ENCODE results near the gene WDFY3. TPM values are rescaled to one million over a fixed set of nuclear protein-coding genes. Genes with fewer than 3 reads are reported as not detected.

Gene WDFY3
- total RNA-seq, 2 donors from 2014 or later, result 0.21 to 0.59 TPM

DNA sequence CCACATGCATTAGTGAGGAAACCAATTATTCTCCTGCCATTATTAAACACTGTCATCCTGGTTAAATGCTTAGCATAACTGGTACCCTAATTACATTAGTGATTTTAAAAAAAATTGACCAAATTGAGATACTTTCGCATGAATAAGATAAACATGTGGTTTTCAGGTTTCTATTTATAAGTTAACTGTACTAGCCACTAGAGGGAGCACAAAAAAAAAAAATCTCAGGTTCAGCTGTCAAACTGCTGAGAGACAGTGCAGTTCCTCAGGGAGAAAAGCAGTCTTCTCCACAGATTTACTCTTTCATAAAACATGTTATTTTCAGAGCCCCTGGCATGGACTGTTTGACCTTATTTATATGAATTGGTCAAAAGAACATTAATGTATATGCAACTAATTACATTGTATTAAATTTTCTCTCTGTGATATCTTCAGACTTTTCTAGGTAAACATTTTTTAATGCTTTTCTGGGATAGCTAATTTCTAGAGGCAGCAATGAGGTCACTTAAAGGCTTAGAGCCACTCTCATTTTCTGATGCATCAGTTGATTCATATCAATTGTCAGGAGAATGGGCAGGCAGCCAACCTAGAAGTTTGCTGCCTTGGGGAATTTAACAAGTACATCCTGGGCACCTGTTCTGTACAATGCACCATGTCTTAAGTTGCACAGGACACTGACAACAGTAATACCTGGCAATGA lies 216.1 kb downstream of the WDFY3 start:
- Mint-ChIP-seq H3K36me3 (no peaks in the 10 kb centered on the region), H3K27me3 (no peaks in the 10 kb centered on the region), H3K4me3 (no peak overlapping the region), H3K27ac (no peak overlapping the region), H3K4me1 (ENCODE audit: low read depth in 2 of 2) (no peaks in the 10 kb centered on the region), H3K9me3 (peaks cover 2% of the 10 kb centered on the region)
- ATAC-seq (no peak), DNase-seq (ENCODE audit: low spot score) (no peak)

- Mint-ChIP-seq H3K27me3 (no peaks in the 10 kb centered on the region), H3K27ac (no peak overlapping the region), H3K36me3 (no peaks in the 10 kb centered on the region), H3K9me3 (no peaks in the 10 kb centered on the region), H3K4me1 (ENCODE audit: low read depth in 2 of 2) (no peaks in the 10 kb centered on the region), H3K4me3 (no peak overlapping the region)
- DNase-seq (ENCODE audit: low spot score) (no peak), ATAC-seq (no peak)
Measured at GRCh38 chr4:84740057-84740456, 226.4 kb downstream of the WDFY3 start.

DNA sequence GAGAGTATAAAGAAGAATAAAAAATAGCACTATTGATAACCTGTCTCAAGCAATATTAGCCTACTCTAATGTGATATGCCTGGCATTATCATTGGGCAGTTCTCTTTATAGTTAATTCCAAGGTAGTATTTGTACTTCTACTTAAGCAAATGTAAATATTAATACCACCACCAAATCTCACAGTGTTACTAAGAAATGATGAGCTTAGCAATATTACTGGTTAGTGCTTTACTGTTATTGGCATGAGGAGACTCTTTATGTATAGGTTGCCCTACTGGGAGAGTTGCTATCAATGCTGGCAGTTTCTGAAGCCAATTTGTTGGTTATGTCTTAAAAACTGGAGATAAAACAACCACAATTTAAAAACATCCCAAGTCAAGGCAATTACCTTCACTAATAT lies 227.9 kb downstream of the WDFY3 start:
- Mint-ChIP-seq H3K27ac (no peak overlapping the region), H3K4me1 (ENCODE audit: low read depth in 2 of 2) (no peaks in the 10 kb centered on the region), H3K27me3 (no peaks in the 10 kb centered on the region), H3K36me3 (no peaks in the 10 kb centered on the region), H3K9me3 (no peaks in the 10 kb centered on the region), H3K4me3 (no peak overlapping the region)
- ATAC-seq, result no peak
- DNase-seq (ENCODE audit: low spot score), result no peak

DNA sequence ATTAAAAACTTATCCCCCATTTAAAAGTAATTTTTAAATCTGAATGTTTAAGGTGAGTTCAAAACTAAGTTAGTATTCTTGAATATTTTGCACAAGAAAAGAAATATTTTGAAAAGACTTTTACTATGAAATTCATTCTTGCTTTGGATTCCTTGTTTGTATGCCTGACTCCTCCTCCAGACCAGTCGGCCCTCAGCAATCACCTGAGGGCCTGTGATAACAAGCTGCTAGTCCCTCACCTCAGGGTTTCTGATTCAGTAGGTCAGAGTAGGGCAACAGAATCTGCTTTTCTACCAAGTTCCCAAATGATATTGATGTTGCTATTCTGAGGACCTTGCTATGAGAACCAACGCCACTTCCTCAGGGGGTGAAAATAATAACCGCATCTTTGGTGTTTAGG lies 228.8 kb downstream of the WDFY3 start:
- Mint-ChIP-seq H3K27ac (no peak overlapping the region), H3K4me1 (ENCODE audit: low read depth in 2 of 2) (no peaks in the 10 kb centered on the region), H3K36me3 (no peaks in the 10 kb centered on the region), H3K27me3 (no peaks in the 10 kb centered on the region), H3K9me3 (no peaks in the 10 kb centered on the region), H3K4me3 (no peak overlapping the region)
- DNase-seq (ENCODE audit: low spot score) (no peak), ATAC-seq (no peak)

DNA sequence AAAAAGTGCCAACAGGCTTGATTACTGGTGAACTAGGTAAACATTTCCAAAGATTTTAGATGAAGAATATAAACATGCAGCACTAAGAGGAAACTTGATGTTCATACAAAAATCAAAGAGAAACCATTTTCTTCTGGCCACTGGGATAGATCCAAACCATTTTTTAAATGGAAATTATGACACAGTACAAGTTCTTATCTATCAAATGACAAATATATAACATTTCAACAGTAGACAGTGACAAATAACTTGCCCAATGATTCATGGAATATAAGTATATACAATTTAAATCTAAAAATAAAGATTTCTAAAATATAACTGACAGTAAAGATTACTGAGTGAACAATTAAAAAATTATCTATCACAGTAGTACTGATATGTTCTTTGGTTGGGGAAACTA lies 232.5 kb downstream of the WDFY3 start:
- Mint-ChIP-seq H3K4me1 (ENCODE audit: low read depth in 2 of 2) (no peaks in the 10 kb centered on the region), H3K27me3 (no peaks in the 10 kb centered on the region), H3K27ac (no peak overlapping the region), H3K9me3 (no peaks in the 10 kb centered on the region), H3K4me3 (no peak overlapping the region), H3K36me3 (no peaks in the 10 kb centered on the region)
- DNase-seq (ENCODE audit: low spot score) (no peak), ATAC-seq (no peak)

- H3K4me1 Mint-ChIP-seq (ENCODE audit: low read depth in 2 of 2), result no peaks in the 10 kb centered on the region
- H3K4me3 Mint-ChIP-seq, result no peak overlapping the region
- ATAC-seq (no peak), DNase-seq (ENCODE audit: low spot score) (no peak)
- H3K9me3 Mint-ChIP-seq, result no peaks in the 10 kb centered on the region
- H3K27ac Mint-ChIP-seq, result no peak overlapping the region
- no peaks in the 10 kb centered on the region for H3K27me3 Mint-ChIP-seq
- H3K36me3 Mint-ChIP-seq, result no peaks in the 10 kb centered on the region
Measured at GRCh38 chr4:84733343-84734033, 233.0 kb downstream of the WDFY3 start.

- Mint-ChIP-seq H3K27me3 (no peaks in the 10 kb centered on the region), H3K27ac (no peak overlapping the region), H3K4me1 (ENCODE audit: low read depth in 2 of 2) (no peaks in the 10 kb centered on the region), H3K9me3 (no peaks in the 10 kb centered on the region), H3K4me3 (no peak overlapping the region), H3K36me3 (no peaks in the 10 kb centered on the region)
- DNase-seq (ENCODE audit: low spot score), result no peak
- no peak for ATAC-seq
Measured at GRCh38 chr4:84730375-84730774, 236.1 kb downstream of the WDFY3 start.

DNA sequence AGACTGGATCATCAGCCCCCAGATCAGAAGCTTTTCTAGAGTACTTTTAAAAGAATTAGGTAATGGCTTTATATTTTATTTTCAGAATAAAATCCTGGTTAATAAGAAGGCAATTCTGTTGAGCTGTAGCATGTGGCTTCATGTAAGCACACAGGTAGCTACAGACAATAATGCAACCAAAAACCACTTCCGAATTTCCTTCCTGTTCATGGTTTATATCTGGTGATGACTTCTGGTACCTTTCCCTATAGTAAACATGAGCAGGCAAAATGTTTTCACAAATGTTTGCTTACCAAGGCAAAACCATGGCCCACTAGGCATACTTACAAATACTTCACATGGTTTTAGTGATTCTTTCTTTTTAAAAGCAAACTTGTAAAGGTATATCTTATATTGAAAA lies 239.0 kb downstream of the WDFY3 start:
- H3K4me3 Mint-ChIP-seq, result no peak overlapping the region
- ATAC-seq, result no peak
- no peaks in the 10 kb centered on the region for H3K9me3 Mint-ChIP-seq
- no peak overlapping the region for H3K27ac Mint-ChIP-seq
- H3K36me3 Mint-ChIP-seq, result no peaks in the 10 kb centered on the region
- no peak for DNase-seq (ENCODE audit: low spot score)
- no peaks in the 10 kb centered on the region for H3K27me3 Mint-ChIP-seq
- H3K4me1 Mint-ChIP-seq (ENCODE audit: low read depth in 2 of 2), result no peaks in the 10 kb centered on the region

- Mint-ChIP-seq H3K4me3 (no peak overlapping the region), H3K27me3 (no peaks in the 10 kb centered on the region), H3K4me1 (ENCODE audit: low read depth in 2 of 2) (no peaks in the 10 kb centered on the region), H3K27ac (no peak overlapping the region), H3K36me3 (no peaks in the 10 kb centered on the region), H3K9me3 (no peaks in the 10 kb centered on the region)
- DNase-seq (ENCODE audit: low spot score) (no peak), ATAC-seq (no peak)
Measured at GRCh38 chr4:84726356-84726755, 240.1 kb downstream of the WDFY3 start.

- Mint-ChIP-seq H3K27me3 (no peaks in the 10 kb centered on the region), H3K27ac (no peak overlapping the region), H3K36me3 (no peaks in the 10 kb centered on the region), H3K9me3 (no peaks in the 10 kb centered on the region), H3K4me1 (ENCODE audit: low read depth in 2 of 2) (no peaks in the 10 kb centered on the region), H3K4me3 (no peak overlapping the region)
- DNase-seq (ENCODE audit: low spot score) (no peak), ATAC-seq (no peak)
Measured at GRCh38 chr4:84722720-84723119, 243.8 kb downstream of the WDFY3 start.

DNA sequence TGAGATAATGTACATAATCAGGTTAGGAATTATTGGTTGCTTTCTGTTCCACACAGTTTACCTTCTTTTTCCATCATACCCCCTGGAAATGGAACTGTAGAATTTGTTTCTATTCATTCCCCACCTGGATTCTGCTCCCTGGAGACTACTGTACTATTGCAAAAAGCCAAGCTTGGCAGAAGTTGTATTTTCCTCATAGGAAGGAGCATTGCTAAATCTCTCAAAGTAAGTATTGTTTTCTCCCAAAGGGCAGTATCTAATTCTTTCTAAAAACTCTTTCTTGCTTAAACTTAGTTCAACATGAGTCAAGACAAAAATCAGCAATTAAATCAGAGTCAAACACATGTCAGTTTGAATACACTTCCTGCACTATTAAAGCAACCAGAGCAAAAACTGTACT lies 247.4 kb downstream of the WDFY3 start:
- Mint-ChIP-seq H3K36me3 (no peaks in the 10 kb centered on the region), H3K4me1 (ENCODE audit: low read depth in 2 of 2) (no peaks in the 10 kb centered on the region), H3K4me3 (no peak overlapping the region), H3K27me3 (no peaks in the 10 kb centered on the region), H3K27ac (no peak overlapping the region), H3K9me3 (no peaks in the 10 kb centered on the region)
- DNase-seq (ENCODE audit: low spot score) (no peak), ATAC-seq (no peak)

DNA sequence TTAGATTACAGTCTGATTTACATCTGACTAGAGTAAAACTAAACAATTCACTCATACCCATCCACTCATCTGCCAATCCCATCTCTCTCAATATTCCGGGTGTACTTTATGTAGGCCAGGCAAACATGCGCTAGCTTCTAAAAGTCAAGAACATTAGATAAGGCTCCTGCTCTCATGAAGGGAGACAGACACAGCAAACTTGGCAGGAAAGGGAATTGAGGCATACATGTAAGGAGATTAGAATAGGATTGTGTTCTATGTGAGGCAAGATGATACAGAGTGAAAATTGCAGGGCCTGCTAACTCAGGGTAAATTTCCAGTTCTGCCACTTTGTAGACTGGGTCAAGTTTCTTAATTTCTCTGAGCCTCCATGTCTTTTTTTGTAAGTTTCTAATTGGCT lies 247.8 kb downstream of the WDFY3 start:
- Mint-ChIP-seq H3K9me3 (no peaks in the 10 kb centered on the region), H3K27me3 (no peaks in the 10 kb centered on the region), H3K4me1 (ENCODE audit: low read depth in 2 of 2) (no peaks in the 10 kb centered on the region), H3K4me3 (no peak overlapping the region), H3K27ac (no peak overlapping the region), H3K36me3 (no peaks in the 10 kb centered on the region)
- DNase-seq (ENCODE audit: low spot score), result no peak
- ATAC-seq, result no peak

DNA sequence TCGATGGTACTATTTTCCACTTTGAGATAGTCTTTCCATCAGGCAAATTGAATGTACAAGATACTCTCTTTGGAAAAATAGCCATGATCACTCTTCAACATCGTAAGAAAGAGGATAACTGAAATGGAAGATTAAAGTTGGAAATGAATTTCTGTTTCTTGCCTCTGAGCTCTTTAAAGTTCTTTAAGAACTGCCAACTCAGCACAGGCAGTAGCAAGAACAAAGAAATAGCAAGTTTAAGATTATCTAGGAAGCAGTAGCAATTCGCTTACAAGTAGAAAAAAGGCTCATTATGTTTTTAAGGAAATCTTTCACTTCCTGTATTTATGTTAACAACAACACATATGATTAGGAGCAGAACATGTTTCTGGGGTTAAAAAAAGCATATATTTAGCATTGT lies 255.9 kb downstream of the WDFY3 start:
- no peaks in the 10 kb centered on the region for H3K9me3 Mint-ChIP-seq
- H3K4me1 Mint-ChIP-seq (ENCODE audit: low read depth in 2 of 2), result no peaks in the 10 kb centered on the region
- H3K4me3 Mint-ChIP-seq, result no peak overlapping the region
- no peak overlapping the region for H3K27ac Mint-ChIP-seq
- H3K36me3 Mint-ChIP-seq, result no peaks in the 10 kb centered on the region
- no peaks in the 10 kb centered on the region for H3K27me3 Mint-ChIP-seq
- no peak for DNase-seq (ENCODE audit: low spot score)
- no peak for ATAC-seq

DNA sequence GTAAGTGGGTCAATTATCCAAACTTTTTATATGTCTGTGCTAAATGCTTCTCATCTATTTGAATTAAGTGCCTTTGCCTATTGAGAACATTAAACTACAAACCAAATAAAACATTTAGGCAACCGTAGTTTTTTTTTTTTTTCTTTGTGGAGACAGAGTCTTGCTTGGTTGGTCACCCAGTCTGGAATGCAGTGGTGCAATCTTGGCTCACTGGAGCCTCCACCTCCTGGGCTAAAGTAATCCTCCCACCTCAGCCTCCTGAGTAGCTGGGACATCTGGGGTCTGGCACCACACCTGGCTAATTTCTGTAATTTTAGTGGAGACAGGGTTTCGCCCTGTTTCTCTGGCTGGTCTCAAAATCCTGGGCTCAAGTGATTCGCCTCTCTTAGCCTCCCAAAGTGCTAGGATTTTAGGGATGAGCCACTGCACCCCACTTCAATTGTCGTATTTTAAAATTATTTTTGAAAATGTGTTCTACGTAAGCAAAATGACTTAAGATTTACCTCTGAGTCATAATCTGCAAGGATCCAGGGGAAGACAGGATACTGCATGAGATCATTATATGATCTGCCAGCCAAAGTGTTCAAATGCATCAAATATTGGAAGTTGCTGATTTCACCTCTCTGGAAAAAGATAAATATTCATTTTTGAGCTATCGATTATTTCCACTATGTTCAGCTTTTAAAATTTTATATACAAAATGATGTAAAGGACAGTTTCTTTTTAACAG lies 257.9 kb downstream of the WDFY3 start:
- Mint-ChIP-seq H3K4me3 (no peak overlapping the region), H3K9me3 (no peaks in the 10 kb centered on the region), H3K27me3 (no peaks in the 10 kb centered on the region), H3K4me1 (ENCODE audit: low read depth in 2 of 2) (no peaks in the 10 kb centered on the region), H3K27ac (no peak overlapping the region), H3K36me3 (no peaks in the 10 kb centered on the region)
- no peak for DNase-seq (ENCODE audit: low spot score)
- no peak for ATAC-seq
